Mammary epithelial cell (primary cell): ENCODE measurements around the gene NEK4.

Source experiments
- EZH2 ChIP-seq: IDR thresholded peaks from 2 replicates; pipeline ENCODE4 v1.6.1; 2012; ENCODE audit warnings: low read length, inconsistent platforms, borderline replicate concordance
- TF ChIP-seq, protein P1 (sequence below), 2 donors: IDR thresholded peaks in 1 of 2; conservative IDR thresholded peaks in 1 of 2; 2 replicates each; pipeline ENCODE4 v1.5.1; 2011 to 2012; ENCODE audit warnings: inconsistent platforms in 2 of 2, low read length in 2 of 2, mild to moderate bottlenecking in 2 of 2, control low read depth in 1 of 2, low read depth in 1 of 2; ENCODE audit not compliant: insufficient read depth in 1 of 2; ENCODE audit errors: extremely low read depth in 1 of 2

DNA sequence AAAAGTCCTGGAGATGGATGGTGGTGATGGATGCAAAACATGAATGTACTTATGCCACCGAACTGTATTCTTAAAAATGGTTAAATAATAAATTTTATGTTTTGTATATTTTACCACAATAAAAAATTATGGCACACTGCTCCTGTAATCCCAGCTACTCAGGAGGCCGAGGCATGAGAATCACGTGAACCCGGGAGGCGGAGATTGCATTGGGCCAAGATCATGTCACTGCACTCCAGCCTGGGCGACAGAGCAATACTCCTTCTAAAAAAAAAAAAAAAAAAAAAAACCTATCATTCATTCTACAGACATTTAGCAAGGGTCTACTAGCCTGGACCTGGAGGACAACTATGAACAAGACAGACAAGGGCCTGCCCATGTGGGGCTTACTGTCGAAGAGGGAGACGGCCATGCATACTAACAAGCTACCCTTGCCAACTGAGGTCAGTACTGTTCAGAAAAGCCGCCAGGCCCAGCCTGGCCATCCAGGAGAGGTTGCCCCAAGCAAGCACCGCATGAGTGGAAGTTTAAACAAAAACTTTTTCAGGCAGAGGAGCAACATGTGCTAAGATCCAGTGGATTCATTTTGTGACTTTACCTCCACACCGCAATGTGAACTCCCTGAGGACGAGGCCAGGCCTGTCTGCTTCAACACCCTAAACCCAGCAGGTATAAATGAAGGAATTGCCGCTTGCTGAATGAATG, 2.8 kb upstream of the NEK4 start:
- TF ChIP-seq, protein P1, sequence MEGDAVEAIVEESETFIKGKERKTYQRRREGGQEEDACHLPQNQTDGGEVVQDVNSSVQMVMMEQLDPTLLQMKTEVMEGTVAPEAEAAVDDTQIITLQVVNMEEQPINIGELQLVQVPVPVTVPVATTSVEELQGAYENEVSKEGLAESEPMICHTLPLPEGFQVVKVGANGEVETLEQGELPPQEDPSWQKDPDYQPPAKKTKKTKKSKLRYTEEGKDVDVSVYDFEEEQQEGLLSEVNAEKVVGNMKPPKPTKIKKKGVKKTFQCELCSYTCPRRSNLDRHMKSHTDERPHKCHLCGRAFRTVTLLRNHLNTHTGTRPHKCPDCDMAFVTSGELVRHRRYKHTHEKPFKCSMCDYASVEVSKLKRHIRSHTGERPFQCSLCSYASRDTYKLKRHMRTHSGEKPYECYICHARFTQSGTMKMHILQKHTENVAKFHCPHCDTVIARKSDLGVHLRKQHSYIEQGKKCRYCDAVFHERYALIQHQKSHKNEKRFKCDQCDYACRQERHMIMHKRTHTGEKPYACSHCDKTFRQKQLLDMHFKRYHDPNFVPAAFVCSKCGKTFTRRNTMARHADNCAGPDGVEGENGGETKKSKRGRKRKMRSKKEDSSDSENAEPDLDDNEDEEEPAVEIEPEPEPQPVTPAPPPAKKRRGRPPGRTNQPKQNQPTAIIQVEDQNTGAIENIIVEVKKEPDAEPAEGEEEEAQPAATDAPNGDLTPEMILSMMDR (conservative IDR thresholded peaks at IDR 0.05 in 1 of 2, IDR thresholded peaks at IDR 0.05 in 1 of 2; ENCODE audit: extremely low read depth in 1 of 2, insufficient read depth in 1 of 2, low read depth in 1 of 2, low read length in 2 of 2) = no peak
- TF ChIP-seq EZH2 = no peak
